GM19099 (cell line): Measurements from ENCODE around the gene ZFP91.

ENCODE experiments used
- POLR2A ChIP-seq: IDR thresholded peaks from 3 replicates; pipeline ENCODE4 v1.6.1; 2011; ENCODE audit warnings: low read depth; ENCODE audit not compliant: insufficient read length; ENCODE audit errors: extremely low read depth

The ZFP91 gene

DNA sequence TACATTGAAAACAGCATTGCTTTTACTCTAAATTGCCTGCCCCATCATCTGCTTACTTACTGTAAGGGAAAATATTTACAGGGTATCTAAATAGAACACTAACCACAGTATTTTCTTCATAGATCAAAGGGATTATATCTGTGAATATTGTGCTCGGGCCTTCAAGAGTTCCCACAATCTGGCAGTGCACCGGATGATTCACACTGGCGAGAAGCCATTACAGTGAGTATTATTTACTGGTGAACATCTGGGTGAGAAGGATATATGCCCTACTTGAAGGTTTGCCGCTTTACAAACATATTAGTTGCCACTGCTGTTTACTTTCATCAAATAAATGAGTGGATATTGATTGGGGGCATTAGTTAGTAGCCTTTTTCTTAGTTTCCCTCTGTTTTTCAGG lies 37.7 kb downstream of the ZFP91 start:
- no peak for TF ChIP-seq POLR2A

- no peak for TF ChIP-seq POLR2A
These were observed 39.2 kb downstream of the ZFP91 start for GRCh38 chr11:58617976-58618557.

GRCh38 chr11:58621586-58622262 lies 42.9 kb downstream of the ZFP91 start:
- TF ChIP-seq POLR2A: no peak

- no peak for TF ChIP-seq POLR2A
These were observed 43.5 kb downstream of the ZFP91 start, which contains the start of gene CNTF for GRCh38 chr11:58622344-58622743. CNTF (plus strand) TSS chr11:58622665; CDS start chr11:58622753, 88 bp downstream.

DNA sequence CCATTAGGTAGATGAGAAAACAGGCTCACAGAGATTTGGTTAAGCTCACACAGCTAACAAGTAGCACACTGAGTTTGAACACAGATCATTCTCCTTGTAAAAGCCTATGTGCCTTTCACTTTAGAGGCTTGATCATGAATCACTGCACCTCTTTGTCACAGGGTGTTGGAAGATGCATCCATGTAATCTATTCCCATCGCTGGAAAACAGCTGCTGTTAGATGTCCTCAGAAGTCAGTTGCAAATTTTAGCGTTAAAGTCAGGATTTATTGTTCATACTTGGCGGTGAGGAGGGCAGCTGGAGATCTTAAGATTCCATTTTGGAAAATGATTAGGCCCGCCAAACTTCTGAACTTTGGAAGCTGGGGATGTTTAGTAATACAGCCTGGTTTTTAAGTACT lies 46.2 kb downstream of the ZFP91 start:
- no peak for TF ChIP-seq POLR2A

- no peak for TF ChIP-seq POLR2A
These were observed 47.1 kb downstream of the ZFP91 start for GRCh38 chr11:58625826-58626460.

GRCh38 chr11:58626934-58627483 lies 48.1 kb downstream of the ZFP91 start:
- TF ChIP-seq POLR2A: no peak

DNA sequence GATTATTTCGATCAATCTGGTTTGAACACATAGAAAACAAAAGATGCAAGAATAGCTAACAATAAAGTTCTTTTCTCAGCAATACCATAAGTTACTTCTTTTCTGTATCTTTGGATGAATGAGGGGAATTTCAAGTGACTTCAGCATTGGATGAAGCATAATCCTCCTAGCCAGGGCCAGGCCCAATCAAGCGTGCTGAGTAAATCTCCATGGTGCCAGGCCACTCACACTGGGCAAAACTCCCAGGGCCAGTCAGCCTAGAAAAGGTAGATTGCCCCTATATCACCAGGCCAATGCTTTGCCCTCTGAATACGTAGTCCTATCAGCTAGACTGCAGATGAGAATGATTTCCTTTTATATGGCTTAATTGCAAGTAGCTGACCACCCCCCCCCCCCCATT lies 49.6 kb downstream of the ZFP91 start:
- TF ChIP-seq POLR2A: no peak

GRCh38 chr11:58629857-58630256 lies 51.0 kb downstream of the ZFP91 start:
- TF ChIP-seq POLR2A: no peak

DNA sequence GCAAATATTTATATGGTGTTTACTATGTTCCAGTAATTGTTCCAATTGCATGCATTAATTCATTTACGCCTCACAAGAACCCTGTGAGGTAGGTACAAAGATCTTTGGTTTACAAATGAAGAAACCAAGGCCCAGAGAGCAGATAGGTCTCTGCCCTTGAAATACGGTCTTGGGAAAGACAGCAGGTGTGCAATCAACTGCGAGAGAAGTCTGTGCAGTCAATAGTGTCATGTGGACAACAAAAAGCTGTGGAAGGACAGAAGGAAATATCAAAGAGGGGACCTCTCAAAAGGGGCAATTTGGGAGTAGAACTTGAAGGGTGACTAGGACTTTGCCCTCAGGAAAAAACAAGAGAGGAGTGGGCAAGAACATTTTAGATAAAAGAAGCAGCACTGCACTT lies 52.5 kb downstream of the ZFP91 start:
- no peak for TF ChIP-seq POLR2A

- no peak for TF ChIP-seq POLR2A
These were observed 53.6 kb downstream of the ZFP91 start for GRCh38 chr11:58632510-58632909.

- TF ChIP-seq POLR2A: no peak
These were observed 57.7 kb downstream of the ZFP91 start for GRCh38 chr11:58636587-58636986.

DNA sequence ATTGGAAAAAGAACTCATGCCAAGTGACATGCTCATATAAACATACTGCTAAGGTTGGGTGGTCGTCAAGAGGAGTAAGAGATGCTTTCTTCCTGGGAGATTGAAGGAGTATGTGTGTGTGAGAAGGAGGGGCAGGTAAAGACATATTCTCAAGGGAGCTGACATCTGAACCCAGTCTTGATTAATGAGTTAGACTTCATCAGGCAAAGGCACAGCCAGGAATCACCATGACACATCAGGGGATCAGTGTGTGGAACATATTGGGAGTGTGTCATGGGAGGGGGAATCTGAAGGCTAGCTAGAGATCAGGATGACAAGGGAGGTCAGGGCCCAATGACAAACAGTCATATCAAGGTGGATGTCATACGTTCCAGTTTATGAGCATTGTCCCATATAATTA lies 58.5 kb downstream of the ZFP91 start:
- TF ChIP-seq POLR2A: no peak

DNA sequence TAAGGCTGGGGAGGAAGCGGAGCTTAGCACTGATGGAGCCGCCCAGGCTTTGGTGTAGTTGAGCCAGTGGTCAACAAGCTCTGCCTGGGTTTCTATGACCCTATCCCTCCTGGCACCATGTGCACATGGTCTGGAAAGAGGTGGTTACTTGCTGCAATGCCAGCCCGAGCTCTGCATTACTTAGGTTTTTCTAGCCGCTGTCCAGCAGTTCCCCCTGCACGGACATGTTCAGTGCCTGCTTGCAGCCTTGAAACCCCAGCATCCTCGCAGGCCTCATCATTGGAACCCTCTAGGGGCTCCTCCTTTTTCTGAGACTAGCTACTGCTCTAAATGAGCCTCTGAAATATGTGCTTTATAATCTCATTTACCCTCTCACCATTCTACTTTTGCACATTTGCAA lies 60.2 kb downstream of the ZFP91 start:
- no peak for TF ChIP-seq POLR2A

DNA sequence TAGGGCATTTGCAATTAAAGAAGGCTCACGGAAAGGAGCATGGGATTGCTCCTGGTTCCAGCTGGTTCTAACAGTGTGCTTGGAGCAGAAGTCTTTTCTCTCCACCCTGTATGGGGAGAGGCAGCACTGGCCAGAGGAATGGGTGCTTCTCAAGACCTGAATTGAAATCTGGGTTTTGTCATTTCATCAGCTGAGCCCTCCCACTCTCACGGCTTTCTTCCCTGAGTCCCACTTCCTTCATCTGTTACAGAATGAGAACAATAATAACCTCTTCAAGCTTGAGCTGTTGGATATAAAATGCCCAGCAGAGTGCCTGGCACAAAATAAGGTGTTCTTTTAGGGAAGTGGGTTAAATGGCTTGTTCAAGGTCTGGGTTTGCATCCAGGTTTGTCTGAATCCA lies 60.8 kb downstream of the ZFP91 start:
- no peak for TF ChIP-seq POLR2A

DNA sequence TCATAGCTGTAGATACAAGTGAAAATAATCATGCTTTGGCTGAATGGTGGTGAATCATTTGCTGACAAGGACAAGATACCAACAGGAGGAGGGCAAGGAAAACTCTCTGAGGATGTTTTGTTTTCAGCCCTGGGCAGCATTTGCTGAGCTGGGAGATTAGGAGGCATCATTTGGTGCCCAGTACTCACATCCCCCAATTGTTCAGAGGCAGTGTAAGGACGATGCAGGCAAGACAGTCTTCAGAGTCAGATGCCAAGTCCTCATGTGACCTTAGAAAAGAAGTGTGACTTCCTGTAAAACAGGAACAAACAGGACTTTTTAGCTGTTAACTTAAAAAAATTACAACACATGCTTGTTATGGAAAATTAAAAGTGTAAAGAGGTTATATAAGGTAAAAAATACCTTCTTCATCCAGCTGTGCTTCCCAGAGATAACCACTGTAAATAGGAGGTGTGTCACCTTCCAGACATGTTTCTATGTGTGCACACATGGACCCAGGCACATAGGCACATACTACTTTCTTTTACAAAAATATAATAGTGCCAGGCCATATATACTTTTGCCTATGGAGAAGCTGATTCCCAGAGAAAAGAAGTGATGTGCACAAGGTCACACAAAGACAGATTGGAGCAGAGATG lies 61.6 kb downstream of the ZFP91 start:
- no peak for TF ChIP-seq POLR2A

DNA sequence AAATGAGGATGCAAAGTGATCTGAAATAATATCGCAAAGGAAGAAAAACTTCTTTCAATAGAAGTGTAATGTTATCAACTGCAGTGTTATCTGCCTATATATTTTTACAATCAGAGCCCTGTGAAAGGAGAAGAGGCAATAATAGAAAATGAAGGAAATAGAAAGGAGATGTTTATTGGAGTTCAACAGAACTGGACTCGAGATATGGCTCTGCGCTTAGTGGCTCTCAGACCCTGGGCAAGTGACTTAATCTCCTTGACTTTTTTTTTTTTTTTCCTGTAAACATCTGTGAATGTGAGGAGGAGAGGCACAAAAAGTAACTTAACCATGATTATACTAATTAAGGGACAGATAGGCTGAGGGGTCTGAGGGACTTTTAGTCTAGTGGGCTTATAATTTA lies 62.5 kb downstream of the ZFP91 start:
- TF ChIP-seq POLR2A: no peak
